ENCODE data around the gene LRSAM1.

Gene LRSAM1

GRCh38 chr9:127450830-127451607 lies at the start of gene LRSAM1, which contains the start of gene RPL12:
TSS of gene LRSAM1 (plus strand) at chr9:127451510. CDS start at chr9:127454528, 3,018 bp downstream.
TSS of gene RPL12 (minus strand) at chr9:127451406. CDS start at chr9:127451317, 89 bp downstream.
- peak; percentile 81 for DNase-seq

DNA sequence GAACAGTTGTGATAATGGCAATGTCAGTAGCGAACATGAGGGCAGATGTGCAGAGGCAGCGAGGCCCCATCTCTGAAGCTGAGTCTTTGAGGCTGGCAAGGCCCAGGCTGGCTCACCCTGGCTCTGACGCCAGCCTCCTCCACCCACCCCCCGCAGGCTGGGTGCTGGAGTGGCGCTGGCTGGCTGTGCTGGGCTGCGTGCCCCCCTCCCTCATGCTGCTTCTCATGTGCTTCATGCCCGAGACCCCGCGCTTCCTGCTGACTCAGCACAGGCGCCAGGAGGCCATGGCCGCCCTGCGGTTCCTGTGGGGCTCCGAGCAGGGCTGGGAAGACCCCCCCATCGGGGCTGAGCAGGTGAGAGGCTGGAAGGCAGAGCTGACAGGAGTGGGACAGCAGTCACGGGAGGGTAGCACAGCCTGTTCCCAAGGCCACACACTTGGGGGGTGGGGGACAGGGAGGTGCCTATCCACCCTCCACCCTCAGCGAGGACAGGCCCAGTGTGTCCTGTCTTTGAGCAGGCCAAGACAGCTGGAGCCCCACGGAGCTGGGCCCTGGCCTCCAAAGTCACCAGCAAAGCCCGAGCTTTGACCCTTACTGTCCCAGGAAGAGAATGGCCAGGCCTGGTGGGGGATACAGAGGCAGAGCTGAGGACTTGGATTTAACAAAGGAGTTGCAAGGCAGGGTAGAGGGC lies 48.8 kb upstream of the LRSAM1 start:
- DNase-seq, result no peak

- DNase-seq, result no peak
Observed at GRCh38 chr9:127403507-127404192, 47.7 kb upstream of the LRSAM1 start.

DNA sequence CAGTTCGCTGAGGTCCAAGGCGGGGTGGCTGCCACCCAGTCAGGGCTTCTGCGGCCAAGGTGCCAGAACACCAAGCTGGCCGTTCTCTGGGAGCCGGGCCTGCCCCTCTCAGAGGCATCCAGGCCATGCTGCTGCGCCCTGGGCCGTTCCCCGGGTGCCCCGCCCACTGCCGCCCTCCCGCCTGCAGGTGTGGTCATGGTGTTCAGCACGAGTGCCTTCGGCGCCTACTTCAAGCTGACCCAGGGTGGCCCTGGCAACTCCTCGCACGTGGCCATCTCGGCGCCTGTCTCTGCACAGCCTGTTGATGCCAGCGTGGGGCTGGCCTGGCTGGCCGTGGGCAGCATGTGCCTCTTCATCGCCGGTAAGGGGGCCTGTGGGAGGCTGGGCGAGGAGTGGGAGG lies 46.7 kb upstream of the LRSAM1 start:
- DNase-seq, result no peak

GRCh38 chr9:127405344-127406125 lies 45.8 kb upstream of the LRSAM1 start:
- no peak for DNase-seq

GRCh38 chr9:127406799-127407491 lies 44.4 kb upstream of the LRSAM1 start:
- no peak for DNase-seq

DNA sequence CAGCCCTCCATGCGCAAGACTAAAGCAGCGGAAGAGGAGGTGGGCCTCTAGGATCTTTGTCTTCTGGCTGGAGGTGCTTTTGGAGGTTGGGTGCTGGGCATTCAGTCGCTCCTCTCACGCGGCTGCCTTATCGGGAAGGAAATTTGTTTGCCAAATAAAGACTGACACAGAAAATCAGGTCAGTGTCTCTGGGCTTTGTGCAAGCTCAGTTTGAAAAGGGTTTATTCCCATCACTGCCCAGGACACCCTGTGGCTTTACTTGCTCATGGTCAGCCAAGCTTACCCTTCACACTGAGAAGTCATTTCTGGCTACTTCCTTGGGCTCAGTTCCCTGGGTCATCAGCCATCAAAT lies 43.8 kb upstream of the LRSAM1 start:
- no peak for DNase-seq

GRCh38 chr9:127411122-127411521 lies 40.2 kb upstream of the LRSAM1 start:
- DNase-seq, result no peak

GRCh38 chr9:127415141-127415540 lies 36.2 kb upstream of the LRSAM1 start:
- DNase-seq, result no peak

- DNase-seq, result no peak
Observed at GRCh38 chr9:127415657-127416056, 35.7 kb upstream of the LRSAM1 start.

- no peak for DNase-seq
Observed at GRCh38 chr9:127417131-127418036, 33.9 kb upstream of the LRSAM1 start.

DNA sequence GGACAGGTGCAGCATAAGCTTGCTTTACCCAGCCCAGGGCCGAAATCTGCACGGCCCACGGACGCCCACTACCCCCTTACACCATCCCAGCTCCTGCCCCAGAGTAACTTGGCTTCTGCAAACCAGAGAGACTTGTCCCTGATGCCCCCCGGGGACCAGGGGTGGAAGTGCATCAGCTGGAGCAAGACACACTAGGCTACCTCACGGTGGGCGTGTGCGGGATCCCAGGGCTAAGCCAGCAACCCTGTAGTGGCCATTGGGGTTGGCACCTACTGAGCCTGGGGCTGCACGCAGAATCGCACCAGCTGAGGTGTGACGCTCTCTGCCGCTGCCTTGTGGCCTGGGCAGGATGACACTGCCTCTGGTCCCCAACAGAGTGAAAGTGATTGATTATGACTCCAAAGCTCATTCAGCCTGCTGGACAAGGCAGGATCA lies 33.3 kb upstream of the LRSAM1 start:
- no peak for DNase-seq

GRCh38 chr9:127419348-127419747 lies 32.0 kb upstream of the LRSAM1 start:
- no peak for DNase-seq

DNA sequence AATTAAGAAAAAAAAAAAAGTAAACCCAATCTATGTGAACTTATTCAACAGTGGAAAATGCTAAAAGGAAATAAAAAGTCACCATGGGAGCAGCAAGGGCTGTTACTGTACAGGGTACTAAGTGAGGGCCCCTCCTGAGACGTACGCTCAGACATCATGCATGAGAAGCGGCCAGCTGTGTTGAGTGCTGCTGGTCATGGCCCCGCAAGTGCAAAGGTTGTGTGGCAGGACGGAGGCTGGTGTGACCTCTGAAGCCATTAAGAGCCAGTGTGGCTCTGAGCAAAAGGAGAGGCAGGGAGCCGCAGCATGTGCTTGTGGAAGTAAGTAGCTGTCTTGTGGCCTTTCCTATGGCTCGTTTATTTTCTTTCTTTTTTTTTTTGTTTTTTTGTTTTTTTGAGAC lies 30.3 kb upstream of the LRSAM1 start:
- no peak for DNase-seq

GRCh38 chr9:127422133-127422782 lies 29.1 kb upstream of the LRSAM1 start:
- no peak for DNase-seq

- DNase-seq, result no peak
Observed at GRCh38 chr9:127422787-127423186, 28.5 kb upstream of the LRSAM1 start.

GRCh38 chr9:127423476-127423933 lies 27.8 kb upstream of the LRSAM1 start:
- DNase-seq, result no peak

DNA sequence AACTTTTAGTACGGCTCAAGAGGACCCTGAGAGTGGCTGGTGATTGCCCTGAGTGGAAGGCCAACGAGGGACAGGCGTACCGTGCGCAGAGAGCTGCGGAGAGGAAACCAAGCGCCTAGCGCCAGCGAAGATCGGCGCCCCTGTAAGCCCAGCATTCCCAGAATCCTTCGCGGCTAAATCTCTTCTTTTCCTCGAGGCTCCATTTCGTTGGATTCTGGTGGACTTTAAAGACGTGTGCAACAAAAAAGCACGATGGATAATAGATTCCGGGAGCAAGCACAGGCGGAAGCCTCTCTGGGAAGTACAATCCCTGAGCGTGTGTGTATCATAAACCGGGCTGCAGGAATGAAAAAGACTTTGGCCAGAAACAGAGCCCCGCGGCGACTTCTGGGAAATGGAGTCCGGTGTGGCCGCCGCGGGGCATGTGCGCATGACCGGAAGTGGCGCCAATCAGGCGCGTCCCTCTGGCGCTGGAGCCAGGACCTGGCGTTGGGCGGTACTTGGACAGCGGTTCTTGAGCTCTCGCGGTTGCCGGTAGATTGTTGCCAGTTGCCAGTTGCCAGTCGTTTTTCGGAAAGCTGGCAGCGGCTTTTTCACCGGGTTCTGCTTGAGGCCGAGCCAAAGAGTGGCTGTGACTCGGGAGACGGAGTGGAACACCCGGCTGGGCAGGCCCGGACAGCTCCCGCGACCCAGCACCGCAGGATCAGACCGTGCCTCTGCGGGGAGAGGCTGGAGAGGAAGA lies 27.2 kb upstream of the LRSAM1 start, which contains the start of gene ZNF79:
ZNF79 (plus strand) TSS at position 449 of the 742 bp plus-strand sequence. CDS start 406 bp downstream, outside the sequence.
- DNase-seq, result peak; percentile 66

GRCh38 chr9:127424676-127424999 lies 26.7 kb upstream of the LRSAM1 start:
- no peak for DNase-seq

- DNase-seq, result no peak
Observed at GRCh38 chr9:127426756-127427155, 24.6 kb upstream of the LRSAM1 start.

All from GOT3 (cell line).